Upper lobe of left lung (tissue), 4 donors: Measurements from ENCODE around the gene SNCG.

ENCODE experiments used
- CTCF ChIP-seq, 6 experiments: fragments of 450-650 bp in 4 of 6; fragments of 200-600 bp in 2 of 6; sonication (generic) in 2 of 6; IDR thresholded peaks; one replicate each; pipeline ENCODE4 v1.5.1; 2016 to 2019; ENCODE audit warnings: antibody characterized with exemption in 6 of 6
- POLR2A ChIP-seq, 4 donors: fragments of 450-650 bp; IDR thresholded peaks; one replicate each; pipeline ENCODE4 v1.5.1; 2016 to 2017; ENCODE audit warnings: antibody characterized with exemption in 4 of 4, mild to moderate bottlenecking in 2 of 4
- POLR2AphosphoS5 ChIP-seq, 2 donors: sonication (generic); formaldehyde crosslinking; IDR thresholded peaks; one replicate each; pipeline ENCODE4 v1.5.1; 2017; ENCODE audit warnings: antibody characterized with exemption in 2 of 2

GRCh38 chr10:86958116-86958900 is at the start of gene SNCG:
- TF ChIP-seq POLR2AphosphoS5 (IDR thresholded peaks at IDR 0.05) (no peak), POLR2A (IDR thresholded peaks at IDR 0.05) (no peak), CTCF (IDR thresholded peaks at IDR 0.05) (no peak)
